Astrocyte (in vitro differentiated cells and primary cell): ENCODE data around the gene TFB1M.

Experiments used
- EZH2 ChIP-seq: IDR thresholded peaks from 2 replicates; pipeline ENCODE4 v1.6.1; 2012; ENCODE audit warnings: mild to moderate bottlenecking, low read length, inconsistent platforms; ENCODE audit not compliant: insufficient read depth
- TF ChIP-seq, protein P1 (sequence below): IDR thresholded peaks from 2 replicates; pipeline ENCODE4 v1.5.1; 2011; ENCODE audit warnings: low read depth, mild to moderate bottlenecking, inconsistent platforms, low read length, moderate library complexity; ENCODE audit not compliant: insufficient read depth

DNA sequence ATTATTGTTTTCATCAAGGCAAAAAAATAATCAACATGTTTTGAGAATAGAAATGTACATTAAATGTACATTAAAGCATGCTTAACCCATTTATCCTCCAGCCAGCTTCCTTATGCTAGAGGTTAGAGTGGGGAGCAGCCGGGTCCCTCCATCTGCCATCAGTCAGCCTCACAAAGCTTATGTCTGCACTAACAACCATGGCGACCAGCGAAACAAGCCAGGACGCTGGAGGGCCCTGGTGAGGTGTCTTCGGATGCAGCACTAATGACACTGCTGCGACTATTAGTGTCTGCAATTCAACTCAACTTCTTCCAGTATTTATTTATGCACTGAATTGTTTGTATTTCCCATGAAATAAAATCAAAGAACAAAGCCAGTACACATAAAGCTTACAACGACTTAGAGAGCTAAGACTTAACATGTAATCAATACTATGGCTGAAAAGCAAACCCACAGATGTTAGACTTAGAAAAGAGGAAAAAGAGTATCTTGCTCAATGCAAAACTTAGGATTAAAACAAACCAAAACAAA lies 43.7 kb downstream of the TFB1M start:
- TF ChIP-seq, protein P1, sequence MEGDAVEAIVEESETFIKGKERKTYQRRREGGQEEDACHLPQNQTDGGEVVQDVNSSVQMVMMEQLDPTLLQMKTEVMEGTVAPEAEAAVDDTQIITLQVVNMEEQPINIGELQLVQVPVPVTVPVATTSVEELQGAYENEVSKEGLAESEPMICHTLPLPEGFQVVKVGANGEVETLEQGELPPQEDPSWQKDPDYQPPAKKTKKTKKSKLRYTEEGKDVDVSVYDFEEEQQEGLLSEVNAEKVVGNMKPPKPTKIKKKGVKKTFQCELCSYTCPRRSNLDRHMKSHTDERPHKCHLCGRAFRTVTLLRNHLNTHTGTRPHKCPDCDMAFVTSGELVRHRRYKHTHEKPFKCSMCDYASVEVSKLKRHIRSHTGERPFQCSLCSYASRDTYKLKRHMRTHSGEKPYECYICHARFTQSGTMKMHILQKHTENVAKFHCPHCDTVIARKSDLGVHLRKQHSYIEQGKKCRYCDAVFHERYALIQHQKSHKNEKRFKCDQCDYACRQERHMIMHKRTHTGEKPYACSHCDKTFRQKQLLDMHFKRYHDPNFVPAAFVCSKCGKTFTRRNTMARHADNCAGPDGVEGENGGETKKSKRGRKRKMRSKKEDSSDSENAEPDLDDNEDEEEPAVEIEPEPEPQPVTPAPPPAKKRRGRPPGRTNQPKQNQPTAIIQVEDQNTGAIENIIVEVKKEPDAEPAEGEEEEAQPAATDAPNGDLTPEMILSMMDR: no peak
- no peak for TF ChIP-seq EZH2
